Endothelial cell (in vitro differentiated cells): ENCODE data around the gene IL20RB. TPM values are rescaled to one million over a fixed set of nuclear protein-coding genes. Genes with fewer than 3 reads are reported as not detected.

Experiments used
- DNase-seq: peaks from one replicate; pipeline ENCODE4 v3.0.0; 2021; ENCODE audit warnings: low spot score
- H3K27ac Mint-ChIP-seq: one replicate; pipeline ENCODE4 v1.8.0; 2021; ENCODE audit warnings: mixed read lengths, inconsistent platforms; ENCODE audit not compliant: unreplicated experiment
- H3K27me3 Mint-ChIP-seq: one replicate; pipeline ENCODE4 v1.8.0; 2021; ENCODE audit warnings: mild to moderate bottlenecking, moderate library complexity, mixed read lengths, inconsistent platforms; ENCODE audit not compliant: unreplicated experiment
- H3K36me3 Mint-ChIP-seq: one replicate; pipeline ENCODE4 v1.8.0; 2021; ENCODE audit warnings: mild to moderate bottlenecking, low read depth, mixed read lengths, inconsistent platforms; ENCODE audit not compliant: unreplicated experiment
- H3K4me1 Mint-ChIP-seq: one replicate; pipeline ENCODE4 v1.8.0; 2021; ENCODE audit warnings: mild to moderate bottlenecking, mixed read lengths, inconsistent platforms; ENCODE audit not compliant: unreplicated experiment
- H3K4me3 Mint-ChIP-seq: one replicate; pipeline ENCODE4 v1.8.0; 2021; ENCODE audit warnings: mild to moderate bottlenecking, mixed read lengths, inconsistent platforms; ENCODE audit not compliant: unreplicated experiment
- H3K9me3 Mint-ChIP-seq: one replicate; pipeline ENCODE4 v1.8.0; 2021; ENCODE audit warnings: mixed read lengths, inconsistent platforms; ENCODE audit not compliant: unreplicated experiment
- total RNA-seq: library from RNA; stranded (reverse); fragmentation: NEBNext Ultra II Directional; extraction: Animal tissue kit (Norgen Biotek cat#: 25700); gene quantifications from one replicate; pipeline ENCODE4 v1.2.1, GENCODE V29; 2021; ENCODE audit not compliant: unreplicated experiment
- TF ChIP-seq, protein P1 (sequence below): fragments of 200-600 bp; sonication (generic); IDR thresholded peaks from one replicate; pipeline ENCODE4 v1.5.0; 2021; ENCODE audit warnings: antibody characterized with exemption; ENCODE audit not compliant: unreplicated experiment

Gene IL20RB
- total RNA-seq, 1 donor from 2014 or later = 2.9 TPM

DNA sequence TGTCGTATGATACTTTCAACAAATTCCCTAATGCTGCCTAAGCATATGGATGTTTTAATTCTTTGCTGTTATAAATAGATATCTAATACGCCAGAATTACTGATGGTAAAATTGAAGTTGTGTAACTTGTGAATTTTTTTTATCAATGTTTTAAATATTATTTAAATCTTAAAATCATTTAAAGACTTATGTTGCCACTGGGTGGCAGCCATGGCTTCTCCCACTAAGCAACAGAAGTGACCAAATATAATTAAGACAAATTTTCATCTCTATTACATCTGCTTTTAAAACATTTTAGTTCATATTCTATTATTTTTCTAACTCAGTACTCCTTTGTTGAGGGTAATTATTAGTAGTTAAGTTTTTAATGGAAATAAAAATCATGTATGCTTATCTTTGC is 8.1 kb upstream of the IL20RB start:
- Mint-ChIP-seq H3K4me3 (no peak overlapping the region), H3K27ac (no peak overlapping the region), H3K36me3 (peaks cover 7% of the 10 kb centered on the region), H3K4me1 (peaks cover 14% of the 10 kb centered on the region), H3K27me3 (no peaks in the 10 kb centered on the region), H3K9me3 (no peaks in the 10 kb centered on the region)
- TF ChIP-seq, protein P1, sequence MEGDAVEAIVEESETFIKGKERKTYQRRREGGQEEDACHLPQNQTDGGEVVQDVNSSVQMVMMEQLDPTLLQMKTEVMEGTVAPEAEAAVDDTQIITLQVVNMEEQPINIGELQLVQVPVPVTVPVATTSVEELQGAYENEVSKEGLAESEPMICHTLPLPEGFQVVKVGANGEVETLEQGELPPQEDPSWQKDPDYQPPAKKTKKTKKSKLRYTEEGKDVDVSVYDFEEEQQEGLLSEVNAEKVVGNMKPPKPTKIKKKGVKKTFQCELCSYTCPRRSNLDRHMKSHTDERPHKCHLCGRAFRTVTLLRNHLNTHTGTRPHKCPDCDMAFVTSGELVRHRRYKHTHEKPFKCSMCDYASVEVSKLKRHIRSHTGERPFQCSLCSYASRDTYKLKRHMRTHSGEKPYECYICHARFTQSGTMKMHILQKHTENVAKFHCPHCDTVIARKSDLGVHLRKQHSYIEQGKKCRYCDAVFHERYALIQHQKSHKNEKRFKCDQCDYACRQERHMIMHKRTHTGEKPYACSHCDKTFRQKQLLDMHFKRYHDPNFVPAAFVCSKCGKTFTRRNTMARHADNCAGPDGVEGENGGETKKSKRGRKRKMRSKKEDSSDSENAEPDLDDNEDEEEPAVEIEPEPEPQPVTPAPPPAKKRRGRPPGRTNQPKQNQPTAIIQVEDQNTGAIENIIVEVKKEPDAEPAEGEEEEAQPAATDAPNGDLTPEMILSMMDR = no peak
- DNase-seq = no peak

- Mint-ChIP-seq H3K36me3 (peaks cover 6% of the 10 kb centered on the region), H3K27ac (no peak overlapping the region), H3K4me1 (peaks cover 17% of the 10 kb centered on the region), H3K9me3 (no peaks in the 10 kb centered on the region), H3K4me3 (no peak overlapping the region), H3K27me3 (no peaks in the 10 kb centered on the region)
- TF ChIP-seq, protein P1 = no peak
- DNase-seq = no peak
These were observed 7.2 kb upstream of the IL20RB start for GRCh38 chr3:136950623-136951022.

- no peaks in the 10 kb centered on the region for H3K9me3 Mint-ChIP-seq
- H3K4me3 Mint-ChIP-seq = no peak overlapping the region
- no peak overlapping the region for H3K27ac Mint-ChIP-seq
- no peak for DNase-seq
- peaks cover 8% of the 10 kb centered on the region for H3K36me3 Mint-ChIP-seq
- TF ChIP-seq, protein P1 = no peak
- peaks cover 20% of the 10 kb centered on the region for H3K4me1 Mint-ChIP-seq
- H3K27me3 Mint-ChIP-seq = no peaks in the 10 kb centered on the region
These were observed 5.5 kb upstream of the IL20RB start for GRCh38 chr3:136952292-136952691.

GRCh38 chr3:136954251-136954650 is 3.5 kb upstream of the IL20RB start:
- no peak overlapping the region for H3K27ac Mint-ChIP-seq
- no peak for DNase-seq
- H3K4me3 Mint-ChIP-seq = no peak overlapping the region
- H3K9me3 Mint-ChIP-seq = no peaks in the 10 kb centered on the region
- TF ChIP-seq, protein P1 = no peak
- H3K36me3 Mint-ChIP-seq = peaks cover 8% of the 10 kb centered on the region
- H3K27me3 Mint-ChIP-seq = no peaks in the 10 kb centered on the region
- H3K4me1 Mint-ChIP-seq = peaks cover 14% of the 10 kb centered on the region

DNA sequence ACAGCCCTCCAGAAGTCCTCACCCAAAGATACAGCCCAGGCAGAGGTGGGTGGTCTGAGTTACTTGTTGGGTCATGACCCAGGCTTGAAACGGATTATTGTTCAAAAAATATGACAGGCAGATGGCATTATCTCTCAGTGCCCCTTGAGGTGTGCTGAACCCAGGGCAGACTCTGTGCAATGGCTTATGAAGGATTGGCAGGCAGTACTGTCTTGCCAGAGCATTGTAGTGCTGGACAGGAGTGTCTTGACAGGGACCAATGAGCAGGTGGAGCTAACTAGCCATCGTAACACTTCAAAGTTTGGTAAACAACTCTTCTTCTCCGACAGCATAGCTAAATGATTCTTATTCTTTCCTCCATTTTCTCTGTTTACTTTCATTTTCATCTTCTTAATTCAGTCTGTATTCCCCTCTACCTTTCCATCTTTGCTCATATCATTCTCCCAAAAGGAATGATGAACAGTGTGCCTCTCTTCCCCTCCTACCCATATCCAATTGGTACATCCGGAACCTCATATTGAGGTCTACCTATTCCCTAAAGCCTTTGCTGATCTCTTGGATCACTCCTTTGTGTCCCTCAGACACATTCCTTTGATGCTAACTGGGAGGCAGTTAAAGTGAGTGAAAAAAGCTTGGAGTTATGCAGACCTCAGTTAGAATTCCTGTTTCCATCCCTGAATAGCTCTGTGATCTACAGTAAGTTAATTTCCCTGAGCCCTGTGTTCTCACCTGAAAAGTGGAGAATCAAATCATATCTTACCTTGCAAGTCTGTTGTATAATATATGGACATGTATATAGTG is 2.6 kb upstream of the IL20RB start:
- no peak overlapping the region for H3K4me3 Mint-ChIP-seq
- H3K27me3 Mint-ChIP-seq = no peaks in the 10 kb centered on the region
- peaks cover 8% of the 10 kb centered on the region for H3K36me3 Mint-ChIP-seq
- no peak for DNase-seq
- H3K27ac Mint-ChIP-seq = no peak overlapping the region
- TF ChIP-seq, protein P1 = no peak
- H3K9me3 Mint-ChIP-seq = no peaks in the 10 kb centered on the region
- peaks cover 14% of the 10 kb centered on the region for H3K4me1 Mint-ChIP-seq
